ENCODE results near the gene TRPC4AP. TPM values are rescaled to one million over a fixed set of nuclear protein-coding genes. Genes with fewer than 3 reads are reported as not detected.
A peak's percentile ranks its signal among the peaks of the same experiment; 100 is the strongest.

Gene TRPC4AP
- total and polyA plus RNA-seq, 12 donors, result 33.8 to 87.2 (median 78.1) TPM

DNA sequence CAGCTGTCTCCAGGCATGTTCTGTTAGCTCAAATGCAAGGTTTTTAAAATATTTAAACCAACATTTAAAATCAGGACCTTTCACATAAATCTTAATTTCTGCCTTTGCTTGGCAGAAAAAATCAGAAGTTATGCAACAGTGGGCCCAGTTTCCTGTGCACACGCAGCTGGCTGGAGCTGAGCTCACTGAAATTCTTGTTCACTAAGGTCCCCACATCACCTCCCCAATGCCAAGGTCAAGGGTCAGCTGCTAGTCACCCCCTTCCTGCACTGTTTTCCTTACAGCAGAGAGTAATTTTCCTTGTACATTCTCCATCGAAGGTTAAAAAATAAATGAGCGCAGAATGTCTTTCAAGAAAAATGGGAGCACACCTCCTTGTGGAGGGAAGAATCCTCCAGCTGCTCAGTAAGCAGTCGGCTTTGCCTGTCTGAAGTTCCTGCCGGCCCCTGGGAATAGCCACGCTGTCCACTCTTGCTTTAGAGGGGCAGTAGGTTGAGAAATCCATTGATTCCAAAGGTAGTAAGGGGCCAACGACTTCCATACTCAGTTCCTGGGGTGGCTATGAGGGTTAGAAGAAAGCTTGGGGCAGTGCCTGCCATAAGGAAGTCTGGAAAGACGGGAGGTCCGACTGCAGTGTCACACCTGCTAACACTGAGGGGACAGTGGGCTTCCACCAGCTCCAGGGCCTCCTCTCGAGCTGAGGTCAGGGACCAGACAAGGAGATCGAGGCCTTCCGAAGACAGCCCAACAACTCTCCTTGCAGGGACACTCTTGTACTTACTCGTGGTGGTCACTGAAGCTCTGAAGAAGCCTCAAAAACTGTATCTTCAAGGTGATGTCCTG lies 80.2 kb downstream of the TRPC4AP start:
- 61 to 69% (median 68%) methylated on average over 13 of the region's 13 CpGs for WGBS, 4 donors
- peaks cover 36 to 54% of the 10 kb centered on the region in 2 donors for H3K4me1 ChIP-seq (replicated peaks in 1 of 2)
- peak in 6 of 7 donors; percentile 30 to 71 (median 68) for DNase-seq
- intact Hi-C loops (cut with DNase I), result no loop called here
- H3K27ac ChIP-seq, result peak overlapping the region in 4 of 5 donors; percentile 19 to 83 (median 75)
- H3K36me3 ChIP-seq (replicated peaks in 1 of 2), result peaks cover 0 to 69% of the 10 kb centered on the region in 2 donors
- no peak for TF ChIP-seq POLR2A (IDR thresholded peaks at IDR 0.05)
- TF ChIP-seq, protein P1, sequence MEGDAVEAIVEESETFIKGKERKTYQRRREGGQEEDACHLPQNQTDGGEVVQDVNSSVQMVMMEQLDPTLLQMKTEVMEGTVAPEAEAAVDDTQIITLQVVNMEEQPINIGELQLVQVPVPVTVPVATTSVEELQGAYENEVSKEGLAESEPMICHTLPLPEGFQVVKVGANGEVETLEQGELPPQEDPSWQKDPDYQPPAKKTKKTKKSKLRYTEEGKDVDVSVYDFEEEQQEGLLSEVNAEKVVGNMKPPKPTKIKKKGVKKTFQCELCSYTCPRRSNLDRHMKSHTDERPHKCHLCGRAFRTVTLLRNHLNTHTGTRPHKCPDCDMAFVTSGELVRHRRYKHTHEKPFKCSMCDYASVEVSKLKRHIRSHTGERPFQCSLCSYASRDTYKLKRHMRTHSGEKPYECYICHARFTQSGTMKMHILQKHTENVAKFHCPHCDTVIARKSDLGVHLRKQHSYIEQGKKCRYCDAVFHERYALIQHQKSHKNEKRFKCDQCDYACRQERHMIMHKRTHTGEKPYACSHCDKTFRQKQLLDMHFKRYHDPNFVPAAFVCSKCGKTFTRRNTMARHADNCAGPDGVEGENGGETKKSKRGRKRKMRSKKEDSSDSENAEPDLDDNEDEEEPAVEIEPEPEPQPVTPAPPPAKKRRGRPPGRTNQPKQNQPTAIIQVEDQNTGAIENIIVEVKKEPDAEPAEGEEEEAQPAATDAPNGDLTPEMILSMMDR (IDR thresholded peaks at IDR 0.05), result peak in 2 of 6 experiments; percentile 6 to 11
- H3K27me3 ChIP-seq, result no peaks in the 10 kb centered on the region
- H3K4me3 ChIP-seq, result no peak overlapping the region
- H3K9me3 ChIP-seq (replicated peaks in 1 of 3), result no peaks in the 10 kb centered on the region

GRCh38 chr20:35011589-35012226 lies 80.9 kb downstream of the TRPC4AP start:
- Histone ChIP-seq H3K27me3 (no peaks in the 10 kb centered on the region), H3K27ac (peak overlapping the region in 4 of 5 donors; percentile 19 to 83 (median 51)), H3K4me3 (no peak overlapping the region), H3K9me3 (replicated peaks in 1 of 3) (no peaks in the 10 kb centered on the region), H3K4me1 (replicated peaks in 1 of 2) (peaks cover 36 to 51% of the 10 kb centered on the region in 2 donors), H3K36me3 (replicated peaks in 1 of 2) (peaks cover 0 to 71% of the 10 kb centered on the region in 2 donors)
- 64 to 73% (median 66%) methylated on average over 5 of the region's 5 CpGs for WGBS, 4 donors
- intact Hi-C loops (cut with DNase I), result no loop called here
- TF ChIP-seq, protein P1 (IDR thresholded peaks at IDR 0.05), result no peak
- TF ChIP-seq POLR2A (IDR thresholded peaks at IDR 0.05), result no peak
- DNase-seq, result peak in 2 of 7 donors; percentile 12 to 13

DNA sequence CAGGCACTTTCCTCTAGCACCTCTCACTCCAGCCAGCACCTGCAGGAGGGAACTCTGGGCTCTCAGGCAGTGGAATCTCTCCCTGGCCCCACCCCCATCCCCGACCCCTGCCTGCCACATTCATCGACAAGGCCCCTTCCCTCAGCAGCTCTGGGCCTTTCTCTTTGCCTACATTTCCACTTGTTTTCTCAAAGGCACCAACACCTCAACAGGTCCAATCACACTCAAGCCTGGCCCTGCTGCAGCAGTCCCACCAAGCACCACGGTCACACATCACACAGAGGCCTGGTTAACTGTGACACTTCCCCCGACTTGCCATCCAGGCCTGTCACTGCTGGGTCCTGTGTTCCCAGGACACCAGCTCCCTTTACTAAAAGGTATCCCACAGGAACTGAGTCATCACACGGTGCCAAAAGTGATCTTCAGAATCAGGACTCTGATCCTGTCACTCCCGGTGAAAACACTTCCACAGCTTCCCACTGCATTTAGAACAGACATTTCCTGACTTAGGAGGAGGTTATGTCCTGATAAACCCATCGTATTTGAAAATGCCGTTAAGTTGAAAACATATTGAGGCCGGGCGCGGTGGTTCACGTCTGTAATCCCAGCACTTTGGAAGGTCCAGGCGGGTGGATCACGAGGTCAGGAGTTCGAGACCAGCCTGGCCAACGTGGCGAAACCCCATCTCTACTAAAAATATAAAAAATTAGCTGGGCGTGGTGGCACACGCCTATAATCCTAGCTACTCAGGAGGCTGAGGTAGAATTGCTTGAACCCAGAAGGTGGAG lies 82.0 kb downstream of the TRPC4AP start:
- Histone ChIP-seq H3K4me3 (no peak overlapping the region), H3K36me3 (replicated peaks in 1 of 2) (peaks cover 0 to 76% of the 10 kb centered on the region in 2 donors), H3K27me3 (no peaks in the 10 kb centered on the region), H3K9me3 (replicated peaks in 1 of 3) (no peaks in the 10 kb centered on the region), H3K4me1 (replicated peaks in 1 of 2) (peaks cover 36 to 51% of the 10 kb centered on the region in 2 donors), H3K27ac (peak overlapping the region in 3 of 5 donors; percentile 28 to 83 (median 78))
- intact Hi-C loops (cut with DNase I), result no loop called here
- peak in 3 of 7 donors; percentile 13 to 52 (median 14) for DNase-seq
- WGBS, 4 donors, result 84 to 90% (median 89%) methylated on average over 19 of the region's 19 CpGs
- TF ChIP-seq POLR2A (IDR thresholded peaks at IDR 0.05), result no peak
- TF ChIP-seq, protein P1 (IDR thresholded peaks at IDR 0.05), result no peak
